Gastroesophageal sphincter (tissue), 3 donors: Measurements from ENCODE around the gene RBM5.
A peak's percentile ranks its signal among the peaks of the same experiment; 100 is the strongest.

Experiments
- EP300 ChIP-seq: sonication (generic); formaldehyde crosslinking; IDR thresholded peaks from one replicate; pipeline ENCODE4 v1.6.1; 2017; ENCODE audit warnings: antibody characterized with exemption, mild to moderate bottlenecking
- POLR2A ChIP-seq, 2 donors: fragments of 450-650 bp; IDR thresholded peaks; one replicate each; pipeline ENCODE4 v1.6.1; 2017; ENCODE audit warnings: antibody characterized with exemption in 2 of 2, mild to moderate bottlenecking in 2 of 2, moderate library complexity in 1 of 2
- POLR2AphosphoS5 ChIP-seq: sonication (generic); formaldehyde crosslinking; IDR thresholded peaks from one replicate; pipeline ENCODE4 v1.6.1; 2017; ENCODE audit warnings: antibody characterized with exemption
- TF ChIP-seq, protein P1 (sequence below), 4 experiments: fragments of 200-600 bp in 2 of 4; fragments of 450-650 bp in 2 of 4; sonication (generic) in 1 of 4; IDR thresholded peaks; one replicate each; pipeline ENCODE4 v1.5.1; 2017 to 2019; ENCODE audit warnings: antibody characterized with exemption in 4 of 4, mild to moderate bottlenecking in 2 of 4, moderate library complexity in 2 of 4

DNA sequence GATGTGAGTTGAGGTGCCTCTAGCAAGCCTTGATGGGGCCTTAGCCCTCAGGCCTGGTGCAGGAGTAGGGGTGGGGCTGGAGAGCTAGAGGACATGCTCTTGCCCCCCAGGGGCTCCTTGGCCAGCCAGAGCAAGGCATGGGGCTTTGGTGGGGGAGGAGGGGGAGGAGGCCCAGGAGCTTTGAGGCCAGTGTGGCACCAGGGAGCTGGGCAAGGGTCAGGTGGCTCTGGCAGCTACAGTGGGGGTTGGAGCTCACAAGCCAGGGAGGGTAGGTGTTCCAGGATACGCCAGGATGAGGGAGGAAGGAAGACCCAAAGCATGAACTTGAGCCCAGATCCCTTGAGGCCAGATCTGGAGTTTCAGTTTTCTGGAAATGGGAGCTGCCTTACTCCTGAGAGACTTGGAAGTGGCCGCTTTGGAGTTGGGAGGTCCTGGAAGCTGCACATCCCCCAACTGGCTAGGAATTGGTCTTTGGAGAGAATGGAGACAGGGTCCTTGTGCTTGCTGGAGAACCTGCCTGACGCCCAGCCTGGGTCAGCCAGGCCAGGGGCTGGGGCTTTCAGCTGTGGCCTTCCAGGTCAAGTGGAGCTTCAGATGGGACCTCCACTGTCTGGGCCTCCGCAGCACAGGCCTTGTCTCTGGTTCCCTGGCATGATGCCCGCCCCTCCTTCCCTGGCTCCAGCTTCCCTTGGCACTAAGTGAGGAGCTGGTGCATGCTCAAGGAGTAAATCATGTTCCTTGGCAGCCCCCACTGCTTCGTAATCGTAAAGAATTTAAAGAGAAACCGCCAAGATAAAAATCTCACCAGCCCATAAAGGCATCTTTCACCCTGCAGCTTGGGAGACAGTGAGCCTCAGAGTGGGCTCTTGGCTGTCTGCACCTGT is 75.1 kb downstream of the RBM5 start:
- TF ChIP-seq, protein P1, sequence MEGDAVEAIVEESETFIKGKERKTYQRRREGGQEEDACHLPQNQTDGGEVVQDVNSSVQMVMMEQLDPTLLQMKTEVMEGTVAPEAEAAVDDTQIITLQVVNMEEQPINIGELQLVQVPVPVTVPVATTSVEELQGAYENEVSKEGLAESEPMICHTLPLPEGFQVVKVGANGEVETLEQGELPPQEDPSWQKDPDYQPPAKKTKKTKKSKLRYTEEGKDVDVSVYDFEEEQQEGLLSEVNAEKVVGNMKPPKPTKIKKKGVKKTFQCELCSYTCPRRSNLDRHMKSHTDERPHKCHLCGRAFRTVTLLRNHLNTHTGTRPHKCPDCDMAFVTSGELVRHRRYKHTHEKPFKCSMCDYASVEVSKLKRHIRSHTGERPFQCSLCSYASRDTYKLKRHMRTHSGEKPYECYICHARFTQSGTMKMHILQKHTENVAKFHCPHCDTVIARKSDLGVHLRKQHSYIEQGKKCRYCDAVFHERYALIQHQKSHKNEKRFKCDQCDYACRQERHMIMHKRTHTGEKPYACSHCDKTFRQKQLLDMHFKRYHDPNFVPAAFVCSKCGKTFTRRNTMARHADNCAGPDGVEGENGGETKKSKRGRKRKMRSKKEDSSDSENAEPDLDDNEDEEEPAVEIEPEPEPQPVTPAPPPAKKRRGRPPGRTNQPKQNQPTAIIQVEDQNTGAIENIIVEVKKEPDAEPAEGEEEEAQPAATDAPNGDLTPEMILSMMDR (IDR thresholded peaks at IDR 0.05) = no peak
- no peak for TF ChIP-seq EP300
- no peak for TF ChIP-seq POLR2A (IDR thresholded peaks at IDR 0.05)
- TF ChIP-seq POLR2AphosphoS5 = peak; percentile 77
